Stimulated activated naive CD8-positive, alpha-beta T cell treated with anti-CD3 and anti-CD28 coated beads, Interleukin-15, Interleukin-2, amounts not matched to agents 100 U/mL and 50 U/mL, for 24 hours (primary cell): ENCODE measurements around the gene ANKRD33.

Experiments used
- ATAC-seq: fragments of 150-1000 bp; cut with Tn5 transposase; one replicate; pipeline ENCODE4 v1.10.0; 2021
- DNase-seq: peaks from one replicate; pipeline ENCODE4 v3.0.0; 2021

The ANKRD33 gene

GRCh38 chr12:51860986-51861385 lies 26.9 kb upstream of the ANKRD33 start:
- ATAC-seq (no peak), DNase-seq (no peak)

GRCh38 chr12:51862947-51863346 lies 25.0 kb upstream of the ANKRD33 start:
- DNase-seq, result no peak
- no peak for ATAC-seq

GRCh38 chr12:51863363-51863932 lies 24.5 kb upstream of the ANKRD33 start:
- peak; percentile 21 for ATAC-seq

DNA sequence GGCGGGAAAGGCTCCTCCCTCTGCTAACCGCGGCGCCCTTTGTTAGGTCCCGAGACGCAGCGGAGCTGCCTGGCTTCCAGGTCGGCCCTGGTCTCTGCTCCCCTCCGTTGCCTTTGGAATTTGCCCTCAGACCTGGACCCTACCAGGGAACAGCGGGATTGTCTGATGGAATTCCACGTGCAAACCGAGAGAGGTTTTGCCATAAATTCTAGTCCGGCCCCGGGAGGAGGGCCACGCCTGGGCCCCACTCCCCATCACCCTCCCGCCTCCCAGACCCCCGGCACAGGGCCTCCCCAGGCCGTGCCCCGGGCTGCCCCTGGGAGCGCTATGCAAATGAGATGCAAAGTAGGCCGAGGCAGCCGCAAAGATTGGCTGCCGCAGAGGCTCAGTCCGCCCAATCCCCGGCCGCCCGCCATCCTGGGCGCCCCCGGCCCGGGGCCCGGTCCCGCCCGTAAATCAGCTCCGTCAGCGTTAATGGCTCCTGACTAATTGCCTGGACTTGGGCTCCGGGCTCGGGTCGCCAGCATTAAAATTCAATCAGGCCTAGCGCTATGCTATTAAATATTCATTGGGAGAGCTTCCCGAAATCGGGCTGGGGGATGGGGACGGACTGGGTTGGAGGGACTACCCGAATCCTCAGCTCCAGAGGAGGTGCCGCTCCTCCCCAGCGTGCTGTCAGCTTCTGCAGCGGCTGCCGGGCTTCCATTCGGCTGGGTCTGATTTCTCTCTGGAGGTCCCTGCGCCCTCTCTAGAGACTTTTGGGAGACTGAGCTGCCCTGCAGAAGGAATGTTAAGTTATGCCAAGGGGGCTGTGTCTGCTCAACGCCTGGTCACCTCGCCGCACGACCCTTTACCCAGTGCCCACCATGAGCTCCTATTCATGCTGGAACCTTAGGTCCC lies 23.7 kb upstream of the ANKRD33 start:
- DNase-seq, result peak; percentile 57

More at GRCh38 chr12:51863363-51863932, 24.5 kb upstream of the ANKRD33 start:
- no peak for DNase-seq

DNA sequence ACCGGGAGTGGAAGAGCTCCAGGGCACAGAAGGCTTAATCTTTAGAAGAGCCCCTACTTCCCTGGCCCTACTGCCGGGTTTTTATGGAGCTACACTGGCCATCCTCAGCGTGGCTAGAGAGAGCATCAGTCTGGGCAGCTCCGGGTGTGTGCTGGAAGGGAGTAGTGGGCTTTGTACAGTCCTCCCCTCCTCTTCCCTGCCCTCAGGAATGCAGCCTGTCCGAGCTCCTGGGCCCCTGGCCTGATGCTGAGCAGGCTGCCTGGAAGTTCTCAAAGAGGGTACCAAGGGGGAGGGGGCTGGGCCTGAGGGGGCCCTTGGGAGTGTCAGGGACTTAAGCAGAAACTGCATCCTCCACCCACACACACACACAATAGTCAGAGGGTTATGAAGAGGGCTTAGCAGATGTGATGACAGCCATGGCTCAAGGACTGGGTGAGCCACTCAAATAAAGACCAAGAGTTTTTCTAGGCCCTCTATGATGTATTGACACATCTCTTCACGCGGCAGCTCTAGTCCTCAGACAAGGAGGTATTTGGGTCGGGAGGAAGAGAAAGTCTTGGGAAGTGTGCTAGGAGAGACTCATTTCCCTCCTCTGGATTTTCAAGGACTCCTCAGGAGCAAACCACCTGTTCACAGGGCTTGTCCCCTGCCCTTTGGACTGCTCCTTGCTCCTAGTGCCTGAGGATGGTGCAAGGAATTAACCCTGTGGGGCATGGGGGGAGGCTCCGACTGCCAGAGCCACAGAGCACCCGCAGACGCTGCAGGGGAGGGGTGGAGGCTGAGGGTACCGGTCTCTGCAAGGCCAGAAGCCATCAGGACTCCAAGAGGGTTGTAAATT lies 22.9 kb upstream of the ANKRD33 start:
- ATAC-seq (no peak), DNase-seq (no peak)

More for the DNA sequence above, 23.7 kb upstream of the ANKRD33 start:
- ATAC-seq, result peak; percentile 70

DNA sequence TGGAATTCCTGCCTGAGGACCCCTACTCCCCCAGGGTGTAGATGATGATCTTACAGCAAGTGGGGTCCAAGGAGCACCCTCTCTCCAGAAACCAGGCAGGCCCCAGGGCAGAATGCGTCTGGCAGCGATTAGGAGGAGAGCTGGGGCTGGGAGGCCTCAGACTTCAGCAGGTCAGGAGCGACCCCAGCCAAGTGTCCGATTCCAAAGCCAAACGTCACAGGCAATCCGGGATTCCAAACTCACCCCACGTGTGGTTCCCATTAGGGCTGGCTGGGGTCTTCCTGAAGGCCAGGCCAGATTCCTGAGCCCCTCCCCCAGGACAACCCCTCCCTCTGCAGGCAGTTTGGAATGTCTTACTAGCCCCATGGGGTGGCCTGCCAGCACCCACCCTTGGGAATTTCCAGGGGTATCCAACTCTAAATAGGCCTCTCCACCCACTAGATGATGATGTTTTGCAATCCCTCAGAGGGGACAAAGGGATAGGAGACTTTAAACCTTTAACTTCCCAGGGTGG lies 22.1 kb upstream of the ANKRD33 start:
- ATAC-seq, result no peak
- DNase-seq, result no peak

GRCh38 chr12:51866324-51866723 lies 21.6 kb upstream of the ANKRD33 start:
- no peak for ATAC-seq
- DNase-seq, result no peak

DNA sequence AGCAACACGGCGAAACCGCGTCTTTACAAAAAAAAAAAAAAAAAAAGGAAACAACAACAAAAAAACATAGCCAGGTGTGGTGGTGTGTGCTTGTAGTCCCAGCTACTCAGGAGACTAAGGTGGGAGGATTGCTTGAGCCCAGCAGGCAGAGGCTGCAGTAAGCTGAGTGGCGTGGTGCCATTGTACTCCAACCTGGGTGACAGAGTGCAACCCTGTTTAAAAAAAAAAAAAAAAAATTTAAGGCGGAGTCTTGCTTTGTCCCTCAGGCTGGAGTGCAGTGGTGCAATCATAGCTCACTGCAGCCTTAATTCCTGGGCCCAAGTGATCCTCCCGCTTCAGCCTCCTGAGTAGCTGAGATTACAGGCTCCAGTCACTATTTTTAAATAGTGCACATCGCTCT lies 21.1 kb upstream of the ANKRD33 start:
- ATAC-seq (no peak), DNase-seq (no peak)

DNA sequence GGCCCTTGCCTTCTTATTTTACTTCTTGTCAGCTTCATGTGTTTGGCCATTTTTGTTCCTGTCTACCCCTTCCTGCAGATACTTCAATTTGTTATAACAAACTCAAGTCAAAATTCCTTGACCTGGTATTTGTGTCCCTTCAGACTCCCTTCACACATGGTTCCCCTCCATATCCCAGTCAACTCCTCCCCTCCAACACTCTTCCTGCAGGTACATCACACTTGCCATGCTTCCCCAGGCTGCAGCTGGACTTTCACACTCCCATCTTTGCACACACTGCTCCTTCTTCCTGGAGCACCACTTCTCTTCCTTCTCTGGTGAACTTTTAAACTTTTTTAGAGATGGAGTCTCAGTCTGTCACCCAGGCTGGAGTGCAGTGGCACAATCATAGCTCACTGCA lies 20.5 kb upstream of the ANKRD33 start:
- ATAC-seq, result no peak

DNA sequence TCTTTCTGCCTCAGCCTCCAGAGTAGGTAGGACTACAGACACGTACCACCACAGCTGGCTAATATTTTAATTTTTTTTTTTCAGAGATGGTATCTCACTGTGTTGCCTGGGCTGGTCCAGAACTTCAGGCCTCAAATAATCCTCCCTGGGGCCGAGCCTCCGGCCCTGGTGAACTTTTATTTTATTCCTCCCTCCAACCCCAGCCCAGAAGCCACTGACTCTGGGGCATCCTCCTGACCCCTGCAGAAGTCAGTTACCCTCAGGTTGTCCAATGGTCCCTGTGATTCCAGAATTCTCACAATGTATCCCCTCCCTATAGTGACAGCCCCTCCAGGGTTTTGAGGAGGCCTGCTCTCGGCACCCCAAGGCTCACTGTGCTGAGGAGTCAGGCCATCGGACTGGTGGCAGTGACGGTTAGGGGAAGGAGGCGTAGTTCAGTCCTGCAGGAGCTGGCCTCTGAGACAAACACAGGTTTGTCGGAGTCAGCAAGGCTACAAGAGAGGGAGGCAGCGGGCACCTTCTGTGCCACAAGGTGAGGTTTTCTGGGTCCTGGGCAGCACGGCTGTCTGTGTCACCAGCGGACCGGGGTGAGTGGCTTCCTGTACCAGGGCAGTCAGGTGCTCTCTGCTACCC lies 20.0 kb upstream of the ANKRD33 start:
- ATAC-seq, result no peak

More for the DNA sequence above, 20.5 kb upstream of the ANKRD33 start:
- DNase-seq, result no peak

GRCh38 chr12:51868821-51869495 lies 18.9 kb upstream of the ANKRD33 start:
- no peak for DNase-seq
- ATAC-seq, result no peak

More for the DNA sequence above, 20.0 kb upstream of the ANKRD33 start:
- no peak for DNase-seq

DNA sequence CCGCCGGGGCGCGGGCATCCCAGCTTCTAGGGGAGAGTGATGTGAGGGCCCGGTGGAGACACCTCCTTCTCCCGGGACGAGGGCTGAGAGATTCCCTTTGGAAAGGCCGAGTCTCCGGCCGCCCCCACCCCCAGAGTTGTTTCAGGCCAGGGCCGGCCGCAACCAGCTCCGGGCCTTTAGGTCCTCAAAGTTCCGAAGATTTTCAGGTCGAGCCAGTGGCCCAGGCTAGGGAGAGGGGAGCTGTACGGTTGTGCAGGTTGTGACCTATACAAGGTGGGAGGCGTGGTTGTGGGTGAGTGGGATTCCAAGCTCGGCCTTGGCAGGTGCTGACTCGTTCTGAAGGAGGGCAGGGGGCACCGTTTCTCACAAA lies 18.4 kb upstream of the ANKRD33 start:
- no peak for ATAC-seq
- DNase-seq, result no peak

GRCh38 chr12:51869931-51870330 lies 18.0 kb upstream of the ANKRD33 start:
- ATAC-seq, result no peak
- no peak for DNase-seq

- DNase-seq, result no peak
- peak; percentile 17 for ATAC-seq
Measured at GRCh38 chr12:51870504-51870903, 17.4 kb upstream of the ANKRD33 start.

- ATAC-seq, result no peak
- DNase-seq, result no peak
Measured at GRCh38 chr12:51871126-51871525, 16.8 kb upstream of the ANKRD33 start.

GRCh38 chr12:51871918-51872688 lies 15.8 kb upstream of the ANKRD33 start:
- no peak for DNase-seq
- ATAC-seq, result no peak

GRCh38 chr12:51872689-51872981 lies 15.3 kb upstream of the ANKRD33 start:
- ATAC-seq (no peak), DNase-seq (no peak)

DNA sequence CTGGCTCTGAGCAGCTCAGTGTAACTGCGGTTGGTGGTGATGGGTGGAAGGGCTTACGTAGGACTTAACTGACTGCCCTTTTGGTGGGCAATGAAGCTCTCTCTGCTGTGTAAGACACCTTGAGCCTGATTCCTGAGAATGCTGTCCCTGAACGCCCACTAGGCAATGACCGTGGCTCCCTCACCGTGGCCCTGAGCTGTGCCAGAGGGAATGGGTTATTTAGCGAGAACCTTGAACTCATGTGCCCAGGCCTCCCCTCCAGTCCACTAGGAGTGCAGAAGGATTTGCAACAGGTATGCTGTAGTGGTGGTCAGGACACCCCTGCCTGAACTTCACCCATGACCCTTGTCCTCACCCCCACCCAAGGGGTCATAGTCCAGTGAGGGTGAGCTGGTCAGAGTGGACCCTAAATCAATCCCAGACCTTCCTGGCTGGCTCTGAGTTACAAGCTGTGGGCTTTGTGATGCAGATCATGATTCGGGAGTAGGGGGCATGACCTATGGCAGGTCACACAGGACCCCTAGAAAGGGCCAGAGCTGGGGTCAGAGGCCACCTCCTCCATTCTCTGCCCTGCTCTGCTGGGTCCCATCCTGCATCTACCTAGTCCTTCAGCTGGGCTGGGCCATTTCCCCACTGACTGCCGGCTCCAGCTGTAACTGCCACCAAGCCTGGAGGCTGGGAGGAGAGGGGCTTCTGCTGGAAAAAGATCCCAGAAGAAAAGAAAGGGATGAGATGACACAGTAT lies 14.5 kb upstream of the ANKRD33 start:
- ATAC-seq (no peak), DNase-seq (no peak)

GRCh38 chr12:51874000-51874399 lies 13.9 kb upstream of the ANKRD33 start:
- no peak for ATAC-seq
- DNase-seq, result no peak

GRCh38 chr12:51874486-51874885 lies 13.4 kb upstream of the ANKRD33 start:
- DNase-seq (no peak), ATAC-seq (no peak)
